GM19463 (cell line): ENCODE results near the gene PIGQ.

Experiments used
- ATAC-seq: cut with Tn5 transposase; IDR thresholded peaks from one replicate; pipeline ENCODE4 v1.9.1; 2021; ENCODE audit warnings: mild to moderate bottlenecking, moderate library complexity; ENCODE audit not compliant: unreplicated experiment

PIGQ gene

DNA sequence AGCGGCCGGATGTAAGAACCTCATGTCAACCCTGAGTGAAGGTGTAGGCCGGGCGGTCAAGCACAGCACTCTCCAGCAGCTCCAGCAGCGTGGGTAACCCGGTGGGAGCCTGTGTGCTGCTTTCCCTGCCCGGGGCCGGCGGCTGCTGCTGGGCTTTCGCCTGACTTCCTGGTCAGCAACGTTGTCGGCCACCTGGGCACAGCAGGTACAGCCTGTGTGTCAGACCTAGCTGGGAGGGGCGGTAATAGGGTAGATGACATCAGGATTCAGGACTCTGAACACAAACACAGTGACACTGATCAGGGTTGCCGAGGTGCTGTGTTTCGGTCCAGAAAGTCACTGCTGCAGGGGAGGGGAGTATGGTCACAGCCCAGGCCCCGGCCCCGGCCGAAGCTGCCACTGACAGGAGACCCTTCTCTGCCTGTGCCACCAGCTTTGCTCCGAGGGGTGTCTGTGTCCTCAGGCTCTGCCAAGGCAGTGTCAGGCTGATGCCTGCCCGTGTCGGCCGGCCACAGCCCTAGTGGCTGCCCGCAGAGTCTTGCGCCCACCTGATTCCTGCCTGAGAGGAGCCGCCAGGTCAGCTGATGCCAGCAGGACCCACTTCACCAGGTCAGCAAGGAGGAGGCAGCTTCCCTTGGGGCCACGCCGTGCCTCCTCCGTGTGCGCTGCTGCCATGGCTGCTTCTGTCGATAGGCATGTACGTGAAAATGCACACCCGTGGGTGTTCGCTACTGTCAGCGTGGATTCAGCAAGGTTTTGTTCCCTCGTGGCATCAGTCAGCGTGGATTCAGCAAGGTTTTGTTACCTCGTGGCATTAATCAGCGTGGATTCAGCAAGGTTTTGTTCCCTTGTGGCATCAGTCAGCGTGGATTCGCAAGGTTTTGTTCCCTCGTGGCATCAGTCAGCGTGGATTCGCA is 29.3 kb downstream of the PIGQ start:
- ATAC-seq, result no peak

DNA sequence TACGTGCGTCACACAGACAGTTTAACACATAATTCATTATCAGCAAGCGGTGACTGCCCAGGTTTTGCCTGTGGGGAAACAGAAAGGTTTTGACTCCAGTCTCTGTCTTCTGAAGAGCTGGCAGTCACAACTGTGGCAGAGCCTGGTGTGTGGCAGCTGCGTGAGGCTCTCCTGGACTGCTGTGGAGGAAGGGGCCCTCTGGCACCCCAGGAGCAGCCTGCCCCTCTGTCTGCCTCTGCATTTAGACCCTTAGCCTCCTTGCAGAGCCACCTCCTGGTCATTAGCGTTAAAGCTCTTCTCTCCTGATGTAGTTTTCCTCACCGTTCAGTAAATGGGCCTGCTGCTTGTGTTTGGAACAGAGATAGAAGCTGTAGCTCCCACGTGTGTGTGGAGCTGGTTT is 31.0 kb downstream of the PIGQ start:
- ATAC-seq, result no peak

DNA sequence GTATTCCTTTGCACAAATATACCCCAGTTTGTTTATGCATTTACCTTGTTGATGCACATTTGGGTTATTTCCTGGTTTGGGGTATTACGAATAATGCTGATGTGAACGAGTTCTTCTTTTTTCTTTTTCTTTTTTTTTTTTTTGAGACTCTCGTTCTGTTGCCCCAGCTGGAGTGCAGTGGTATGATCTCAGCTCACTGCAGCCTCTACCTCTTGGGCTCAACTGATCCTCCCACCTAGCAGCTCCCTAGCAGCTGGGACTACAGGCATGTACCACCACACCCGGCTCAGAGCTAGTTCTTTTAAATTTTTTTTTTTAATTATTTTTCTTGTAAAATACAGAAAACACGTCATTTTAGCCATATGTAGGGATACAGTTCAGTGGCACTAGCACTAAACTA is 34.2 kb downstream of the PIGQ start:
- no peak for ATAC-seq

DNA sequence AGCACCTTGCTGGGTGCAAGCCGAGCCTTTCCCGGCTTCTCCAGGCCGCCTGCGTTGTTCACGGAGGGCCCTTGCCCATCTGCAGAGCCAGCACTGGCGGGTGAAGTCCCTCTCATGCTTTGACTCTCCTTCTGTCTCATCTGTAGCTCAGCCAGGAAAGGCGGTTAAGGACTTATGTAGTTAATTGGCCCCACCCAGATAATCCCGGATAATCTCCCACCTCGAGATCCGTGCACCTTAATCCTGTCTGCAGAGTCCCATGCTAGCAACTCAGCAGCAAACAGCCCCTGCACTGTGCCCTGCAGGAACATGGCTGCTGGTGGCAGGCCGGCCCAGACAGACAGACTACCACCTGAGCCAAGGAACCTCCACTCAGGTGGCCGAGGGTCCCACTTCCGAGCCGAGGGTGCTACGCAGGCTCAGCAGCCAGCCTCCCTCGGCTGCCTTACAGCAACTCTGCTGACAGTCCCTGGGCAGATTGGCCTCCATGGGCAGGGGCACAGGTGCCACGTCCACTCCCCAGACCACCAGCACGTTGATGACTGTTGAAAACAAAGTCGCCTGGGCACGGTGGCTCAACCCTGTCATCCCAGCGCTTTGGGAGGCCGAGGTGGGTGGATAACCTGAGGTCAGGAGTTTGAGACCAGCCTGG is 37.0 kb downstream of the PIGQ start:
- ATAC-seq, result no peak

DNA sequence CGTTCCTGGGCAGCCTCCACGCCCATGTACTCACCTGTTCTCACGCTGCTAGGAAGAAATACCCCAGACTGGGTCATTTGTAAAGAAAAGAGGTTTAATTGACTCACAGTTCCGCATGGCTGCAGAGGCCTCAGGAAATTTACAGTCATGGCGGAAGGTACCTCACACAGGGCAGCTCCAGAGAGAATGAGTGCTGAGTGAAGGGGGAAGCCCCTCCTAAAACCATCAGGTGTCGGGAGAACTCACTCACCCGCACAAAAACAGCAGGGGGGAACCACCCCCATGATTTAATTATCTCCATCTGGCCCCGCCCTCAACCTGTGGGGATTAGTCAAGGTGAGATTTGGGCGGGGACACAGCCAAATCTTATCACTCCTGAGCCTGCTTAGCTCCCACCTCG is 38.3 kb downstream of the PIGQ start:
- ATAC-seq, result no peak

DNA sequence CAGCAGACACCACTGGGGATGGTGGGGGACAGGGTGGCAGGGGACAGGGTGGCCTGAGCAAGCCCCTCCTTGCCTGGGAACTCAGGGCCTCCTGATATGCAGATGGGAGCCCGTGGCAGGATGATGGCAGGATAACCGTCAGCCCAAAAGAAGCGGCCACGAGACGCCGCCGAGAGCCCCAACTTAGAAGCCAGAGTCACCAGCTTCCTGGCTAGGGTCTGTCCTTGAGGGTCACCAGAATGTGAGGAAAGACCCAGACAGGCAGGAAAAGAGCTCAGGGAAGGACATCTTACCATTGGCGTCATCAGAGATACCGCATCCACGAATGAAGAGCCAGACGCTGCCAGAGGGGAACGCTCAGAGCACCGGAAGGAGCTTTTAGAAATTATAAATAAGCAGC is 39.5 kb downstream of the PIGQ start:
- ATAC-seq, result no peak

DNA sequence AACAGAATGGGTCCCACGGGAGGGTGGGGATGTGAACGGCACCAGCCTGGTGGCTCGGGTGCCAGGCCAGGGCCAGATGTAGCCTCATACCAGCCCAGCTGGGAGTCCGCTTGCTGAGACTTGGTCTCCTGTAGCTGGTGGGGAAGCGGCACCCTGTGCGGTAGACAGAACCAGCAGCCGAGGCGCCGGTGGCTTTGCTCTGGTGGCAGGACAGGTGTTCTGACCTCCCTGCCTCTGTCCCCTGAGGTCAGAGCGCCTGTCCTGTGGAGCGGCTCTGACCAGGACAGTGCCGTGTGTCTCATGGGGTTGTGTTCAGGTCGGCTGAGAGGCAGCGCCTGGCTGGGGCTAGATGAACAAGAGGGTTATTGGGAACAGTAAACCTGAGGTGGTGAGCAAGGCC is 40.2 kb downstream of the PIGQ start:
- no peak for ATAC-seq

DNA sequence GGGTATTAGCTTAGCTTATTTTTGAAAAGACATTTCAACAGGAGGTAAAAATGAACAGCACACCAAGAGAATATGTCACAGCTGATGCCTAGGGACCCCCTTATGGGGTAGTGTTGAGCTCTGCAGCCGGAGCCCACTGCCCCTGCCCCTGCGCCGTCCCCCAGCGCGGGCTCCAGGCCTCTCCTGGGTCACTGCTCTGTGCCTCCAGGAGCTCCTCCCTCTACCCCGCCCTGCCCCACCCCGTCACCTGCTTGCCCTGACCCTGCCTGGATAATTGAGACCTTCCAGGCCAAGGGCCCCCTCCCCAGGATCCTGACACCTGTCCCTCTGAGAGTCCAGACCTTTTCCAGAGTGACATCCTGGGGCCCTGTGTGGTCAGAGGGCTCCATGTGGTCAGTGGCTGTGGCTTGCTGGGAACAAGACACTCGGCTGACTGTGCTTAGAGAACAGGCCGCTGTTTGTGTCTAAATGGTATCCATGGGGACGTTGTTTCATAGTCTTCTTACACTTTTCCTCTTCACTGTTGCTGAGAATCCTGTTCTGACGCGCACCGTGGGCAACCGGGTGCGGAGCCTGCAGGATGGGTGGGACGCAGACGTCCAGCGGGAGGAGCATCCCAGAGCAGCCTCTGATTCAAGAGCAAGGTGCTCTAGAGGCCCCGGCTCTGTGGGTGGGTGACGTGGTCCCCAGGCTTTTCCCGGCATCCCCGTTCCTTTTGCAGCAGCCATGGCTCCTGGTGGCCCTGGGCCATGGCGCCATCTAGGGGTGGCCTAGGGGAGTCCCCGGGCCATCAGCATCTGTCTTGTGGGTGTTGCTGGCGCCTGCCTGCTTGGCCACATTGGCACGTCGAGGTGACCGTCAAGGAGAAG is 41.0 kb downstream of the PIGQ start:
- ATAC-seq, result no peak

DNA sequence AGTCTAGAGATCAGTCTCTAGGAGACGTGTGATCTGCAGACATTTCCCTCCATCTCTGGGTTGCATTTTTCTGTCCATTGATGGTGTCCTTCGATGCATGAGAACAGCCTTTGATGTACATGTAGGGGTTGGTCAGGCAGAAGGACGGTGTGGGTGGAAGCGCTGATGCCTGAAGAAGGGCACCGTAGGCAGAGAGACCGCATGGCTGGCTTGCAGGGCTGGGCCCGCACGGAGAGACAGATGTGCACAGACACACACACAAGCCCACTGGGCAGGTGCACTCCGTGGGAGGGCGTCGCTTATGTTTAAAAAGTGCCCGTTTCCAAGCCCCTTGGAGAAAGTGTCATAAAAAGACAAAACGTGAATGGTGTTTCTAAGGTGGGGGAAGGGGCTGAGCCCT is 45.4 kb downstream of the PIGQ start:
- no peak for ATAC-seq

DNA sequence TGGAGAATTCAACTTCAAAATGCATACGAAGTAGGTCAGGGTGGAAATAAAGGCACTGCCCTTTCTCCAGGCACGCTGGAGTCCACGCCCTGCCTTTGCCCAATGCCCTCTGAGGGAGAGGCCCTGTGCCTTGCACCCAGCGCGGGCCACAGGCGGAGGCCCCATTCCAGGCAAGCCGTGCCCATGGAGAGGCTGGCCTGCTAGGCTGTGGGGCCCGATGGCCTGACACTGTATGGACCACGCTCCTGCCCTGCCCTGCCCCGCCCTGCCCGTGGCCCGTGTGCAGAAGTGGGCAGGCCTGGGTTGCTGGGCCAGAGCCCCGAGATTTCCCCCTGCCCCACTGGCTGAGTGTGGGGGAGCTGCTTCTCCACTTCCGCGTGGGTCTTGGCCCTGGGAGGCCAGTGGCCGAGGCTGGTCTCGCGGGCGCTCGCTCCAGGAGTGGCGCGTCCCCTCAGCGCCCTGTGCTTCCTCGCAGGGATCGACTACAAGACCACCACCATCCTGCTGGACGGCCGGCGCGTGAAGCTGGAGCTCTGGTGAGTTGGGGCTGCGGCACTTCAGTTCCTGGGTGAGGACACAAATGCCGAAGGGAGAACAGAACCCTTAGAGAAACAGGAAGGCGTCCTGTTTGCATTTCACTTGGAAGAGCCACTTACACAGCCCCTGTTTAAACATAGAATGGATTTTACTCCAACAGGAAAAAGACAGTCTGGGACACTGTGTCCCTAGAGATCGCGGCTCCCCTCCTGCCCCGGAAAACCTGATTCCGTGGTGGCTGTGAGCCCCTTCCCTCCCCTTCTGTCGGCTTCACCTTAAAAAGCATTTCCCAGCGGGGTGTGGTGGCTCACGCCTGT is 47.2 kb downstream of the PIGQ start:
- no peak for ATAC-seq

DNA sequence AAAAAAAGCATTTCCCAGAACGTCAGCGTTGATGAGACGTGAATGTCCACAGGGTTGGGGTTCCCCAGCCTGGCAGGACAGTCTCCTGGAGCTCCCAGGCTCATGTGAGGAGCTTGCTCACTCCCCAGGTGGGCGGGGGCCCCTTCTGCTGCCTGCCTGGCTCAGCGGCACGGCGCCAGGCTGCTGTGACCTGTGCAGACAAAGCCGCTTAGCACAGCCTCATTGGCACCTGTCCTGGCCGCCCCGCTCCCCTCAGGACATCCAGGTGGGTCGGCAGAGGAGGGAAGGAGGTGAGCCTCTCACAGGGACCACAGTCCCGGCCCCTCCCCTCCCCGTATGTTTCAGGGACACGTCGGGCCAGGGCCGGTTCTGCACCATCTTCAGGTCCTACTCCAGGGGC is 48.1 kb downstream of the PIGQ start:
- no peak for ATAC-seq

DNA sequence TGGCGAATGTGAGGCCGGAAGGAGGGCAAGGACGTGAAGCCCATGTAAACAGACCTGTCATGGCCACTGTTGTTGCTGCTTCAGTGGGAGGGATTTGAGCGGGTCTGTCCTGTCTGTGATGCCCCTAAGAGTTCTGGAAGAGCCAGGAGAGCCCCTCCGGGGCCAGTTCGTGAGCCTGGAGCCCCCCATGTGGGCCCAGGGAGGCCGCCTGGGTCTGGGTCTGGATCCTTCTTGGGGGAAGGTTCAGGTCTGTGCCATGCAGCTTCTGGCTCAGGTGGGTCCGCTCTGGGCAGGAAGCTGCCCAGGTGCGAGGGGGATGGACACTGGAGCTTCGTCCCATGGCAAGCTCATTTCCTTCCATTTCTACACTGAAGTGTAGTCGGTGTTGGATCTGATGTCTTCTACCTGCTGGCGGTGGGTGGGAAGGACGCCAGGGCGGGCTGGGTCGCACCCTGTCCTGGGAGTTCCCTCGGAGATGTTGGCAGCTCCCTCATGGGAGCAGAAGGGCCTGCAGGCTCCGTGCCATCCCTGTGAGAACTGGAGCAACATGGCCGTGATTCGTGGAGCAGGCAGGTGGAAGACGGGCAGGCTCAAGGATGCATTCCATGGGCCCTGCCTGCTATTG is 49.8 kb downstream of the PIGQ start:
- no peak for ATAC-seq

DNA sequence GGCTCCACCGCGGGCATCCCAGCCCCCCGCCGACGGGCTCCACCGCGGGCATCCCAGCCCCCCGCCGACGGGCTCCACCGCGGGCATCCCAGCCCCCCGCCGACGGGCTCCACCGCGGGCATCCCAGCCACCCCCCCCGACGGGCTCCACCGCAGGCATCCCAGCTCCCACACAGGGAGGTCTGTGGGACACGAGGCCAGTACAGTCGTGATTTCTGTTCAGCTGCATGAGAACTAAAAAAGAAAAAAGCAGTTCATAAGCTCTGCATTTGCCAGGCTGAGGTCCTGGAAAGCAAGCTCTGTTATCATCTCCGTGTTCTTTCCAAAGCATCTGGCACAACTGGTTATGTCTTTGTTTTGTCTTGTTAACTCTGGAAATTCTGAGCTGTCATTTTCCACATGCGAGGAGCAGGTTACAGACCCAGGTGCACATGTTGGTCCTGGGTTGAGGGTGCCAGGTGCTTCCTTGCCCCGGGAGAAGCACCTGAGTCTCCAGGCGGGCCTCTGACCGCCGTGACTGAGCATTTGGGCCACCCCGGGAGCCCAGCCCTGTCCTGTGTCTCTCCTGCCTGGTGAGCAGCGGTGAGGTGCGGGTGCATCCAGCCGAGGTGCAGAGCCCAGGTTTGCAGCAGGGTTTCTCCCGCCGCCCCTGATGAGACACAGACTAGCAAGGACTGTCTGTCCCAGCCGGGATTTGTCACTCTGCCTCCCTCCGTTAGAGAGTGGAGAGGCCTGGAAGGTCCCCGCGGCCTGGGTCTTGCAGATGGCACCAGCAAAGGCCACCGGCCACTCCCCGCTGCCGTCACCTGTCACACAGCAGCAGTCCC is 51.1 kb downstream of the PIGQ start:
- no peak for ATAC-seq

DNA sequence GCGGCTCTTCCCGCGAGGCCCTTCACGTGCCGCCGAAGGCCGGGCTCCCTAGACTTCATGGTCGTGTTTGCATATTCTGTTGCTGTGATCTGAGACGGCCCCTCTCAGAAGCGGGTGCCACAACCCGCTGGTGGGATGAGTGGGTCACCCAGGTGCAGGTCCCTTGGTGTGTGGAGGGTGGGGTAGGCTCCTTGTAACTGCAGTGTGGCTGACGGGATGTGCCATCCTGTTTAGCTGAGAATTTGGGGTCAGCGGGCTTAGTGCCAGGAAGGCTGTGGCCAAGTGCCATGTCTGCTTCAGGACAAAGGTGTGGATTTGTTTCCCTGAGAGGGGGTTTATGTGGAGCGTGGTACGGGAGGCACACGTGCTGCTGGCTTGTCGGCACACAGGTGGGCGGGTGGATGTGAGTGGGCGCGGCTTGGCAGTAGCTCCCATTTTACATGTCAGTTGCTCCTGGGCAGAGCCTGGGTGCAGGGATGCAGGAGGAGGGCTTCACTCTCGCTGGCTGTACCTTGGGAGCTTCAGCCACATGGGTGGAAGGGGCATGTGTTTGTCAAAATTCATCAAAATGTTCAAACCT is 51.8 kb downstream of the PIGQ start:
- ATAC-seq, result no peak

DNA sequence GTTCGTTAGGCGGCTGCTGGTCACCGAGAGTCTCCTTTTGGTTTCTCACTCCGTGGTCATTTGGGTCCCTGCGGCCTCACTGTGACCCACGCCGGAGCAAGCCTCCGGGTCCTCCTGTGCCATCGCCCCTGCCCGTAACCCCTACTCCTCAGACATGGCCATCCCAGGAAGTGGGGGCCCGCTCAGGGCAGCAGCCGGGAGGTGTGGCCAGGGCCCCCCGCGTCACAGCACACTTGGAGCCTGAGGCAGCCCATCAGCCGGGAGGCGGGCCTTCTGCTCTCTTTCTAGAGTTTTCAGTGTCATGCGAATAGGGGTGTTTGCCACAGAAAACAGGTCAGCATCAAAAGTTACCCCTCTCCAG is 53.1 kb downstream of the PIGQ start:
- no peak for ATAC-seq

DNA sequence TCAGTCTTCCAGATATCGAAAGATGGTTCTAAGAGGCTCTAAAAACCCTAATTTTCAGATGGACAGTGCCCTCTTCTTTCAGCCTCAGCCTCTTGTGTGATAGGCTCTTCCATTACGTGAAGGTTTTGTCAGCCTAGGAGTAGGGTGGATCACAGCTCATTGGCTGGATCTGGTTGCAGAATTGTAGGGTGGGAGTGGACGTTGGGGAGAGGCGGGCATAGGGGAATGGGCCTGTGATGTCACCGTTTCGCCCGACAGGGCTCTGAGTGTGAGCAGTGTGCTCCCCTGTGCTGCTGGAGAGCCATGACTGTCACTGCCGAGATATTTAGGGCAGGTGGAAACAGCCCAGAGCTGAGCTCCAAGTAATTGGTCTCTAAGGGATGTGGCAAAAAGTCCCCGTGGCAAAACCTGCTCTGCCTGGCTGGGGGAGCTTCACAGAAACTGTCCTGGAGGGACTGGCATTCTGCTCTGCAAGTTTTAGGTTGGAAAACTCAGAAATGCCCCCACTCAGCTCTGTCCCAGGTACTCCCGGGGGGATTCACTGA is 54.8 kb downstream of the PIGQ start:
- no peak for ATAC-seq

DNA sequence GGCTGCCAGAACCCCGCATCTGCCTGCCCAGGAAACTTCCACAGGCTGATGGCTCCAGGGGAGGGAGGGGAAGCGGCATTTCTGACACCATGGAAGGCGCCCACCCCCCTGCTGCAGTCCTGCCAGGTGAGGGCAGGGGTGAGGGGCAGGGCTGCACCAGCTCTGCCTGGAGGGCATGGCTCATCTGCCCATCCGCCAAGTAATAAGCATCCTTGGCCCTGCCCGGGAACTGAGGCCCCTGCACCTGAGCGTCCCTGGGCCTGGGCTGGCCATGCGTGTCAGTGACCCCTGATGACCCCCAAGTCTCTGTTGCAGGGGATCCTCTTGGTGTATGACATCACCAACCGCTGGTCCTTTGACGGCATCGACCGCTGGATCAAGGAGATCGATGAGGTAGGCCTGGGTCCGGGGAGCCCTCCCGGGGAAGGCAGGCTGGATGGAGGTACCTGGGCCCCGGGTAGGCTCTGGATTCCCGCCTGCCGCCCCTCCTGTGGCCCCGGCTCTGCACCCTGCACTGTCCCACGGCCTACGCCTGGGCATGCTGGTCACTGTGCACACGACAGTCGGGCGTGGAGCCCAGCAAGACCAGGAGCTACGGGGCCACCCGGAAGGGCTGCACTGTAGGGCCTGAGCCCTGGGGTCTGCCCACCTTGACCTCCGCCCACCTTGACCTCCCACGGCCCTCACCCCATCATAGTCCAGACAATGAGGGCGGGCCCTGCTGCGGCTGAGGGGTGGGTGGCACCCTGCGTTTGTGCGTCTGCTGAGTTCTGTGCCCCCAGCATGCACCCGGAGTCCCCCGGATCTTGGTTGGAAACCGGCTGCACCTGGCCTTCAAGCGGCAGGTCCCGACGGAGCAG is 55.6 kb downstream of the PIGQ start:
- no peak for ATAC-seq
